Natural killer cell (primary cell): ENCODE results near the gene GNAO1. TPM values are rescaled to one million over a fixed set of nuclear protein-coding genes. Genes with fewer than 3 reads are reported as not detected.

Experiments used
- ATAC-seq, 3 donors: fragments of 150-1000 bp in 2 of 3; fragments of 200-7000 bp in 1 of 3; cut with Tn5 transposase; 1 replicate in 1 of 3; 2 replicates in 2 of 3; pipeline ENCODE4 v1.10.0; 2021; ENCODE audit warnings: mild to moderate bottlenecking in 2 of 3, moderate library complexity in 2 of 3
- DNase-seq, 2 donors: peaks; one replicate each; pipeline versions ENCODE4 v3.0.0 to v3.0.0-alpha.2; 2013 to 2021; ENCODE audit warnings: mixed read lengths in 1 of 2
- H3K27ac ChIP-seq: one replicate; pipeline ENCODE4 v1.5.1; 2013; ENCODE audit warnings: mild to moderate bottlenecking, low read length
- H3K27me3 ChIP-seq: one replicate; pipeline ENCODE4 v1.6.1; 2013; ENCODE audit warnings: low read length; ENCODE audit not compliant: control insufficient read depth, insufficient read depth
- H3K36me3 ChIP-seq: one replicate; pipeline ENCODE4 v1.6.1; 2013; ENCODE audit warnings: low read length; ENCODE audit not compliant: control insufficient read depth, insufficient read depth
- H3K4me1 ChIP-seq: one replicate; pipeline ENCODE4 v1.6.1; 2013; ENCODE audit warnings: low read length; ENCODE audit not compliant: control insufficient read depth, insufficient read depth
- H3K4me3 ChIP-seq: one replicate; pipeline ENCODE4 v1.5.1; 2013; ENCODE audit warnings: low read length
- H3K9me3 ChIP-seq: one replicate; pipeline ENCODE4 v1.6.1; 2013; ENCODE audit warnings: low read length; ENCODE audit not compliant: control insufficient read depth, insufficient read depth
- H3K27ac Mint-ChIP-seq, 2 donors: one replicate each; pipeline ENCODE4 v1.8.0; 2022; ENCODE audit warnings: mild to moderate bottlenecking in 2 of 2, mixed read lengths in 2 of 2, moderate library complexity in 1 of 2
- H3K27me3 Mint-ChIP-seq, 2 donors: one replicate each; pipeline ENCODE4 v1.8.0; 2022; ENCODE audit warnings: low read depth in 2 of 2, mixed read lengths in 2 of 2
- H3K36me3 Mint-ChIP-seq: one replicate; pipeline ENCODE4 v1.8.0; 2022; ENCODE audit warnings: mixed read lengths
- H3K4me1 Mint-ChIP-seq, 2 donors: one replicate each; pipeline ENCODE4 v1.8.0; 2022; ENCODE audit warnings: mixed read lengths in 2 of 2
- H3K4me3 Mint-ChIP-seq: one replicate; pipeline ENCODE4 v1.8.0; 2022; ENCODE audit warnings: mild to moderate bottlenecking, moderate library complexity, mixed read lengths
- H3K9me3 Mint-ChIP-seq, 2 donors: one replicate each; pipeline ENCODE4 v1.8.0; 2022; ENCODE audit warnings: mixed read lengths in 2 of 2
- CTCF ChIP-seq: fragments of 200-600 bp; IDR thresholded peaks from one replicate; pipeline ENCODE4 v1.8.0; 2022; ENCODE audit warnings: antibody characterized with exemption
- WGBS: methylation state at CpG from one replicate; pipeline ENCODE4 v1.1.7; 2013; ENCODE audit warnings: missing lambda C conversion rate; ENCODE audit not compliant: insufficient coverage; 5-methylcytosine and 5-hydroxymethylcytosine counted together
- intact Hi-C: fragments of 100-400 bp; cut with micrococcal nuclease; formaldehyde crosslinking; loops from one replicate; pipeline ENCODE4 v1.14.2; 2022
- total RNA-seq, 4 donors: library from RNA; stranded (reverse); fragments of 120-200 nt in 1 of 4; gene quantifications; one replicate each; pipeline versions ENCODE4 v1.2.3 to v1.2.4, GENCODE V29; 2013 to 2022

GNAO1 gene
- total RNA-seq, 3 donors from 2014 or later (not counting 1 experiment from before 2014, with no cell fraction given): 0.45 to 4.6 (median 1.1) TPM

GRCh38 chr16:56164636-56165035 lies 26.7 kb upstream of the GNAO1 start:
- Mint-ChIP-seq H3K36me3 (no peaks in the 10 kb centered on the region), H3K27me3 (peaks cover 11 to 17% of the 10 kb centered on the region in 2 donors), H3K9me3 (no peaks in the 10 kb centered on the region), H3K4me1 (no peaks in the 10 kb centered on the region), H3K27ac (no peak overlapping the region), H3K4me3 (no peak overlapping the region)
- H3K27ac ChIP-seq: no peak overlapping the region
- no peaks in the 10 kb centered on the region for H3K9me3 ChIP-seq
- intact Hi-C loops: no loop called here
- H3K4me1 ChIP-seq: no peaks in the 10 kb centered on the region
- DNase-seq (no peak), ATAC-seq (no peak)
- H3K27me3 ChIP-seq: peaks cover 4% of the 10 kb centered on the region
- no peaks in the 10 kb centered on the region for H3K36me3 ChIP-seq
- H3K4me3 ChIP-seq: no peak overlapping the region
- TF ChIP-seq CTCF: no peak

GRCh38 chr16:56174411-56174810 lies 16.9 kb upstream of the GNAO1 start:
- Mint-ChIP-seq H3K27ac (no peak overlapping the region), H3K4me1 (no peaks in the 10 kb centered on the region), H3K36me3 (peaks cover 15% of the 10 kb centered on the region), H3K9me3 (peaks cover 2 to 9% of the 10 kb centered on the region in 2 donors), H3K4me3 (no peak overlapping the region), H3K27me3 (peaks cover 12 to 50% of the 10 kb centered on the region in 2 donors)
- intact Hi-C loops: no loop called here
- TF ChIP-seq CTCF: no peak
- Histone ChIP-seq H3K9me3 (no peaks in the 10 kb centered on the region), H3K36me3 (no peaks in the 10 kb centered on the region), H3K4me3 (no peak overlapping the region), H3K27ac (no peak overlapping the region), H3K4me1 (no peaks in the 10 kb centered on the region), H3K27me3 (peaks cover 2% of the 10 kb centered on the region)
- DNase-seq (no peak), ATAC-seq (no peak)

GRCh38 chr16:56181401-56181800 lies 9.9 kb upstream of the GNAO1 start:
- Histone ChIP-seq H3K4me1 (no peaks in the 10 kb centered on the region), H3K9me3 (no peaks in the 10 kb centered on the region), H3K4me3 (no peak overlapping the region), H3K27ac (no peak overlapping the region), H3K27me3 (peaks cover 4% of the 10 kb centered on the region), H3K36me3 (no peaks in the 10 kb centered on the region)
- Mint-ChIP-seq H3K27me3 (peaks cover 18 to 67% of the 10 kb centered on the region in 2 donors), H3K9me3 (peaks cover 2 to 5% of the 10 kb centered on the region in 2 donors), H3K4me1 (no peaks in the 10 kb centered on the region), H3K36me3 (no peaks in the 10 kb centered on the region), H3K27ac (no peak overlapping the region), H3K4me3 (no peak overlapping the region)
- intact Hi-C loops: no loop called here
- TF ChIP-seq CTCF: no peak
- DNase-seq: no peak
- ATAC-seq: no peak

GRCh38 chr16:56183266-56183665 lies 8.0 kb upstream of the GNAO1 start:
- no peak overlapping the region for H3K27ac Mint-ChIP-seq
- WGBS: 86% methylated on average over 1 of the region's 2 CpGs
- peaks cover 21 to 67% of the 10 kb centered on the region in 2 donors for H3K27me3 Mint-ChIP-seq

More at GRCh38 chr16:56183266-56183665, 8.0 kb upstream of the GNAO1 start:
- no peaks in the 10 kb centered on the region for H3K4me1 Mint-ChIP-seq
- peaks cover 2 to 5% of the 10 kb centered on the region in 2 donors for H3K9me3 Mint-ChIP-seq
- no peak overlapping the region for H3K27ac ChIP-seq
- no peaks in the 10 kb centered on the region for H3K4me1 ChIP-seq
- no peaks in the 10 kb centered on the region for H3K36me3 ChIP-seq
- no peak overlapping the region for H3K4me3 ChIP-seq
- intact Hi-C loops: no loop called here
- TF ChIP-seq CTCF: no peak
- H3K27me3 ChIP-seq: peaks cover 4% of the 10 kb centered on the region
- no peaks in the 10 kb centered on the region for H3K36me3 Mint-ChIP-seq
- ATAC-seq: no peak
- no peak for DNase-seq
- no peak overlapping the region for H3K4me3 Mint-ChIP-seq
- no peaks in the 10 kb centered on the region for H3K9me3 ChIP-seq
